Spleen (tissue), 7 donors: ENCODE measurements around the gene PNLDC1.

Source experiments
- CTCF ChIP-seq, 11 experiments: fragments of 200-600 bp in 7 of 11; fragments of 450-650 bp in 4 of 11; sonication (generic) in 4 of 11; IDR thresholded peaks in 8 of 11; conservative IDR thresholded peaks in 3 of 11; 1 replicate in 7 of 11; 2 replicates in 4 of 11; pipeline versions ENCODE4 v1.4.0 to v1.8.0; 2016 to 2021; ENCODE audit warnings: antibody characterized with exemption in 11 of 11, inconsistent platforms in 4 of 11, mild to moderate bottlenecking in 1 of 11
- POLR2A ChIP-seq, 3 donors: fragments of 450-650 bp; IDR thresholded peaks; one replicate each; pipeline ENCODE4 v1.5.1; 2017; ENCODE audit warnings: antibody characterized with exemption in 3 of 3, mild to moderate bottlenecking in 1 of 3
- POLR2AphosphoS5 ChIP-seq, 3 donors: sonication (generic); formaldehyde crosslinking; IDR thresholded peaks; one replicate each; pipeline ENCODE4 v1.5.1; 2017; ENCODE audit warnings: antibody characterized with exemption in 3 of 3
- donor health status: DM: no; HTN: no; CAD: no; lungs with moderate emphysema.
- donor health status: DM: no; HTN: no; CAD: no.
- donor health status: DM: no; HTN: no; CAD: no.

GRCh38 chr6:159866286-159867247 is 66.5 kb downstream of the PNLDC1 start:
- TF ChIP-seq CTCF (IDR thresholded peaks at IDR 0.05 in 8 of 11, conservative IDR thresholded peaks at IDR 0.05 in 3 of 11) (no peak), POLR2A (IDR thresholded peaks at IDR 0.05) (no peak), POLR2AphosphoS5 (IDR thresholded peaks at IDR 0.05) (no peak)
